Thyroid gland (tissue), 4 donors: ENCODE results near the gene OR2AK2. TPM values are rescaled to one million over a fixed set of nuclear protein-coding genes. Genes with fewer than 3 reads are reported as not detected.

Experiments
- DNase-seq, 2 donors: peaks; one replicate each; pipeline ENCODE4 v3.0.0-alpha.2; 2019
- H3K27ac ChIP-seq, 3 donors: fragments of 200-600 bp; sonication (generic); 1 replicate in 2 of 3; 2 replicates in 1 of 3; pipeline ENCODE4 v1.5.1; 2016 to 2019; ENCODE audit warnings: mild to moderate bottlenecking in 1 of 3, moderate library complexity in 1 of 3
- H3K27me3 ChIP-seq: fragments of 200-600 bp; sonication (generic); one replicate; pipeline ENCODE4 v1.5.1; 2019
- H3K36me3 ChIP-seq, 2 donors: fragments of 200-600 bp; sonication (generic); one replicate each; pipeline ENCODE4 v1.5.1; 2016 to 2019
- H3K4me1 ChIP-seq, 2 donors: fragments of 200-600 bp; sonication (generic); one replicate each; pipeline ENCODE4 v1.5.1; 2017 to 2019
- H3K4me3 ChIP-seq, 3 donors: fragments of 200-600 bp; sonication (generic); replicated peaks in 1 of 3; 1 replicate in 2 of 3; 2 replicates in 1 of 3; pipeline ENCODE4 v1.5.1; 2016; ENCODE audit warnings: mild to moderate bottlenecking in 1 of 3
- H3K9me3 ChIP-seq: fragments of 200-600 bp; sonication (generic); one replicate; pipeline ENCODE4 v1.5.1; 2017
- POLR2A ChIP-seq, 2 donors: fragments of 450-650 bp; IDR thresholded peaks; one replicate each; pipeline ENCODE4 v1.6.1; 2017; ENCODE audit warnings: antibody characterized with exemption in 2 of 2, mild to moderate bottlenecking in 2 of 2, moderate library complexity in 1 of 2
- WGBS, 2 donors: methylation state at CpG; one replicate each; pipeline ENCODE4 v1.1.5; 2017; 5-methylcytosine and 5-hydroxymethylcytosine counted together
- intact Hi-C: fragments of 100-400 bp; cut with DNase I; formaldehyde crosslinking; loops from one replicate; pipeline ENCODE4 v1.15.1; 2023
- total RNA-seq, 4 donors: library from RNA; depleted of rRNA; stranded (reverse); fragments of >200 nt; gene quantifications; one replicate each; pipeline ENCODE4 v1.2.3, GENCODE V29; 2016
- TF ChIP-seq, protein P1 (sequence below), 6 experiments: fragments of 200-600 bp in 3 of 6; fragments of 450-650 bp in 3 of 6; sonication (generic) in 3 of 6; IDR thresholded peaks; one replicate each; pipeline ENCODE4 v1.5.1; 2016 to 2019; ENCODE audit warnings: antibody characterized with exemption in 6 of 6, mild to moderate bottlenecking in 2 of 6, inconsistent platforms in 1 of 6, moderate library complexity in 1 of 6

OR2AK2 gene
- total RNA-seq, result under 1 TPM in 2 of 4 donors, not detected in 2; 0.63 to 0.67 TPM

DNA sequence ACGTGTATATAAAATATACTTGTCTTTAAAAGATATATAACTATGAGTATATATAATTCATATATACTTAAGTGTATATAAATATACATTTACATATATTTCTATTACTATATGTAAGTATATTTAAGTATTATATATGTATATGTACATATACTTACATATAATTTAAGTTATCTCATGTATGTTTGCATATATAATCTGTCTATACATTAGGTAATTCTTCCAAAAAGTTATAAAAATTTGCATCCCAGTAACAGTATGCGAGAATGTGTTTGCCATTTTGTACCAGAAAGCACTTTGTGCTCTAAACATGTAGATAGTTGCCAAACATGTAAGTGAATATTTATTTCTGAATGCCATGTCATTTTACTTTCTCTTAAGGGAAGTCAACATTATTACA is at the start of gene OR2AK2:
Gene OR2AK2 (plus strand): TSS at position 301 of the 400 bp plus-strand sequence. CDS start 144 bp downstream, outside the sequence.
- intact Hi-C loops, result no loop called here
- Histone ChIP-seq H3K4me3 (no peak within 1 kb of the TSS), H3K4me1 (no peaks in the 10 kb centered on the region), H3K36me3 (no peaks in the 10 kb centered on the region), H3K27ac (no peak within 1 kb of the TSS), H3K9me3 (no peaks in the 10 kb centered on the region), H3K27me3 (no peaks in the 10 kb centered on the region)
- TF ChIP-seq, protein P1, sequence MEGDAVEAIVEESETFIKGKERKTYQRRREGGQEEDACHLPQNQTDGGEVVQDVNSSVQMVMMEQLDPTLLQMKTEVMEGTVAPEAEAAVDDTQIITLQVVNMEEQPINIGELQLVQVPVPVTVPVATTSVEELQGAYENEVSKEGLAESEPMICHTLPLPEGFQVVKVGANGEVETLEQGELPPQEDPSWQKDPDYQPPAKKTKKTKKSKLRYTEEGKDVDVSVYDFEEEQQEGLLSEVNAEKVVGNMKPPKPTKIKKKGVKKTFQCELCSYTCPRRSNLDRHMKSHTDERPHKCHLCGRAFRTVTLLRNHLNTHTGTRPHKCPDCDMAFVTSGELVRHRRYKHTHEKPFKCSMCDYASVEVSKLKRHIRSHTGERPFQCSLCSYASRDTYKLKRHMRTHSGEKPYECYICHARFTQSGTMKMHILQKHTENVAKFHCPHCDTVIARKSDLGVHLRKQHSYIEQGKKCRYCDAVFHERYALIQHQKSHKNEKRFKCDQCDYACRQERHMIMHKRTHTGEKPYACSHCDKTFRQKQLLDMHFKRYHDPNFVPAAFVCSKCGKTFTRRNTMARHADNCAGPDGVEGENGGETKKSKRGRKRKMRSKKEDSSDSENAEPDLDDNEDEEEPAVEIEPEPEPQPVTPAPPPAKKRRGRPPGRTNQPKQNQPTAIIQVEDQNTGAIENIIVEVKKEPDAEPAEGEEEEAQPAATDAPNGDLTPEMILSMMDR (IDR thresholded peaks at IDR 0.05), result no peak
- no peak for TF ChIP-seq POLR2A (IDR thresholded peaks at IDR 0.05)
- WGBS, 2 donors, result 93 to 95% methylated on average over 2 of the region's 2 CpGs
- DNase-seq, result no peak

- no peak within 1 kb of the TSS for H3K4me3 ChIP-seq
- DNase-seq, result no peak
- H3K27me3 ChIP-seq, result no peaks in the 10 kb centered on the region
- TF ChIP-seq, protein P1 (IDR thresholded peaks at IDR 0.05), result no peak
- no peak for TF ChIP-seq POLR2A (IDR thresholded peaks at IDR 0.05)
- intact Hi-C loops, result no loop called here
- H3K9me3 ChIP-seq, result no peaks in the 10 kb centered on the region
- H3K36me3 ChIP-seq, result no peaks in the 10 kb centered on the region
- no peak within 1 kb of the TSS for H3K27ac ChIP-seq
- WGBS, 2 donors, result 45 to 99% methylated on average over 2 of the region's 2 CpGs
- H3K4me1 ChIP-seq, result peaks cover 9 to 11% of the 10 kb centered on the region in 2 donors
Observed at GRCh38 chr1:247919952-247920351, 45.1 kb upstream of the OR2AK2 start, which contains the start of gene OR2T8. TSS of gene OR2T8 (plus strand) at chr1:247920252. CDS start at chr1:247921018, 766 bp downstream.

- Histone ChIP-seq H3K27ac (no peak overlapping the region), H3K36me3 (no peaks in the 10 kb centered on the region), H3K9me3 (no peaks in the 10 kb centered on the region), H3K27me3 (no peaks in the 10 kb centered on the region), H3K4me3 (no peak overlapping the region), H3K4me1 (no peaks in the 10 kb centered on the region)
- no peak for TF ChIP-seq POLR2A (IDR thresholded peaks at IDR 0.05)
- TF ChIP-seq, protein P1 (IDR thresholded peaks at IDR 0.05), result no peak
- intact Hi-C loops, result no loop called here
- no peak for DNase-seq
- WGBS, 2 donors, result 49 to 59% methylated on average over 3 of the region's 3 CpGs
Observed at GRCh38 chr1:247923941-247924340, 41.1 kb upstream of the OR2AK2 start.

DNA sequence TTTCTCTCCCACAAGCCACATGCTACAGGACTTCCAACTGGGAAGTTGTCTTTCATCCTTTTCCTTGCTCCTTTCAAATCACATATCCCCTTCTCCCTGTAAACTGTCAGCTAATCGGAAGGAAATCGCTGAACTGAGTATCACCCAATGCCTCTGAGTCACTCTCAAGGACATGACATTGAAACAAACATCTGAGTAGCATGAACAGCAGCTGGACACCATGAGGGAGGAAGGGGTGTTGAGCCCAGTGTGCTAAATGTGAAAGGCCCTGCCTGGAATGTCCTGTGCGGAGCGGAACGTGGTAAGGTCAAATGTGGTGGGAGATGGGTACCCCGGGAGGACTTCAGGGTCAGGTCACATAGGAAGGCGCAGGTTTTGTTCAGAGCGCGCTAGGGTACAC is 40.2 kb upstream of the OR2AK2 start, which contains the start of gene OR2AJ1:
Gene OR2AJ1 (plus strand): TSS at position 22 of the 400 bp plus-strand sequence. CDS start 8,880 bp downstream, outside the sequence.
- H3K4me3 ChIP-seq, result no peak within 1 kb of the TSS
- no peaks in the 10 kb centered on the region for H3K4me1 ChIP-seq
- no peaks in the 10 kb centered on the region for H3K27me3 ChIP-seq
- WGBS, 2 donors, result 93 to 94% methylated on average over 9 of the region's 9 CpGs
- intact Hi-C loops, result no loop called here
- no peak within 1 kb of the TSS for H3K27ac ChIP-seq
- H3K9me3 ChIP-seq, result no peaks in the 10 kb centered on the region
- H3K36me3 ChIP-seq, result no peaks in the 10 kb centered on the region
- no peak for TF ChIP-seq POLR2A (IDR thresholded peaks at IDR 0.05)
- TF ChIP-seq, protein P1 (IDR thresholded peaks at IDR 0.05), result no peak
- DNase-seq, result no peak

DNA sequence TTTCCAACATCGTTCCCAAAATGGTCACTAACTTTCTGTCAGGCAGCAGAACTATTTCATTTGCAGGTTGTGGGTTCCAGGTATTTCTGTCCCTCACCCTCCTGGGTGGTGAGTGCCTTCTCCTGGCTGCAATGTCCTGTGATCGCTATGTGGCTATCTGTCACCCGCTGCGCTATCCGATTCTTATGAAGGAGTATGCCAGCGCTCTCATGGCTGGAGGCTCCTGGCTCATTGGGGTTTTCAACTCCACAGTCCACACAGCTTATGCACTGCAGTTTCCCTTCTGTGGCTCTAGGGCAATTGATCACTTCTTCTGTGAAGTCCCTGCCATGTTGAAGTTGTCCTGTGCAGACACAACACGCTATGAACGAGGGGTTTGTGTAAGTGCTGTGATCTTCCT is 31.0 kb upstream of the OR2AK2 start:
- WGBS, 2 donors, result 95% methylated on average over 8 of the region's 8 CpGs
- no peak overlapping the region for H3K27ac ChIP-seq
- no peak overlapping the region for H3K4me3 ChIP-seq
- H3K36me3 ChIP-seq, result no peaks in the 10 kb centered on the region
- intact Hi-C loops, result no loop called here
- TF ChIP-seq POLR2A (IDR thresholded peaks at IDR 0.05), result no peak
- TF ChIP-seq, protein P1 (IDR thresholded peaks at IDR 0.05), result no peak
- DNase-seq, result no peak
- H3K27me3 ChIP-seq, result no peaks in the 10 kb centered on the region
- no peaks in the 10 kb centered on the region for H3K4me1 ChIP-seq
- H3K9me3 ChIP-seq, result no peaks in the 10 kb centered on the region
